Gastrocnemius medialis (tissue), 4 donors: ENCODE measurements around the gene LMAN2.

ENCODE experiments used
- POLR2A ChIP-seq, 2 donors: fragments of 450-650 bp; IDR thresholded peaks; one replicate each; pipeline ENCODE4 v1.6.1; 2017; ENCODE audit warnings: antibody characterized with exemption in 2 of 2, mild to moderate bottlenecking in 2 of 2, moderate library complexity in 2 of 2
- TF ChIP-seq, protein P1 (sequence below), 5 experiments: fragments of 450-650 bp in 3 of 5; fragments of 200-600 bp in 2 of 5; sonication (generic) in 2 of 5; IDR thresholded peaks in 4 of 5; conservative IDR thresholded peaks in 1 of 5; 1 replicate in 4 of 5; 2 replicates in 1 of 5; pipeline ENCODE4 v1.5.1; 2016 to 2019; ENCODE audit warnings: antibody characterized with exemption in 5 of 5, mild to moderate bottlenecking in 3 of 5, moderate library complexity in 3 of 5

GRCh38 chr5:177367323-177367848 is 15.9 kb upstream of the LMAN2 start:
- TF ChIP-seq, protein P1, sequence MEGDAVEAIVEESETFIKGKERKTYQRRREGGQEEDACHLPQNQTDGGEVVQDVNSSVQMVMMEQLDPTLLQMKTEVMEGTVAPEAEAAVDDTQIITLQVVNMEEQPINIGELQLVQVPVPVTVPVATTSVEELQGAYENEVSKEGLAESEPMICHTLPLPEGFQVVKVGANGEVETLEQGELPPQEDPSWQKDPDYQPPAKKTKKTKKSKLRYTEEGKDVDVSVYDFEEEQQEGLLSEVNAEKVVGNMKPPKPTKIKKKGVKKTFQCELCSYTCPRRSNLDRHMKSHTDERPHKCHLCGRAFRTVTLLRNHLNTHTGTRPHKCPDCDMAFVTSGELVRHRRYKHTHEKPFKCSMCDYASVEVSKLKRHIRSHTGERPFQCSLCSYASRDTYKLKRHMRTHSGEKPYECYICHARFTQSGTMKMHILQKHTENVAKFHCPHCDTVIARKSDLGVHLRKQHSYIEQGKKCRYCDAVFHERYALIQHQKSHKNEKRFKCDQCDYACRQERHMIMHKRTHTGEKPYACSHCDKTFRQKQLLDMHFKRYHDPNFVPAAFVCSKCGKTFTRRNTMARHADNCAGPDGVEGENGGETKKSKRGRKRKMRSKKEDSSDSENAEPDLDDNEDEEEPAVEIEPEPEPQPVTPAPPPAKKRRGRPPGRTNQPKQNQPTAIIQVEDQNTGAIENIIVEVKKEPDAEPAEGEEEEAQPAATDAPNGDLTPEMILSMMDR (IDR thresholded peaks at IDR 0.05 in 4 of 5, conservative IDR thresholded peaks at IDR 0.05 in 1 of 5) = no peak
- no peak for TF ChIP-seq POLR2A (IDR thresholded peaks at IDR 0.05)
